ENCODE measurements around the gene ACP1.

Gene ACP1

DNA sequence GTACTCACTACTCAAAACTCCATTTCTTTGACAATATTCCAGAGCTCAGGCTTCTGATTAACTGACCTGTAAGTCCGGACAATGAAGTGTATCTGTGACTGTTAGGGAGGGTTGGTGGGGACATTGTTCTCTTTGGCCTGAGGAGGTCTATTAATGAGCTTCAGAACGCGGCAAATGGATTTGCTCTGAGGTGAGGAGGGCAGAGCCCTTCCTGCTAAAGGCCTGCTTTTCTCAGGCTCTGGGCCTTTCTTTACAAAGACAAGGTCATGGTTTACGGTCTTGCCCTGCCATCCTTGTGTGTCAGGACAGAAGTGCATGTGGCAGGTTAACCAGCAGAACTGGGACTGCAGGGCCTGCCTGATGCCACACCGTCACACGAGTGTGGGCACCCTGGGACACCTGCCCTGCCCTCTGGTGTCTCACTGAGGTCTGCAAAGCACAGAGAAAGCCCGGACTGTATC is 15.9 kb downstream of the ACP1 start:
- no peak for DNase-seq (ENCODE audit: low spot score)

DNA sequence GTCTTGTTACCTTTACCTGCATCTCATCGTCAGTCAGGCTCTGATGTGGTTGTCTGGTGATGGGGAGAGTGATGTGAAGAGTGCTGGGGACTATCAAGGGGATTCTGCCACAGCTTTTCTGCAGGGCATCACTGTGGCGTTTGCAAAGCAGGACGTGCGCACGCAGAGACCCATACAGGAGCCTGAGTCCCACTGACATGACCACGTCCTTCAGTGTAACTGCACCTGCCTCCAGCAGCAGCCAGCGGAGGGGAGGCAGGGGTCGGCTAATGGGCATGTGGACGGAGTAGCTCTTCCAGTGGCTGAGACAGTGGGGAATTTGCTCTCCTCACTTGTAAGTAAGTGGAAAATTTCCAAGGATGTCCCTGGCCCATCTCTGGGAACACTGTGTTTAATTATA is 16.6 kb downstream of the ACP1 start:
- DNase-seq (ENCODE audit: low spot score), result no peak

DNA sequence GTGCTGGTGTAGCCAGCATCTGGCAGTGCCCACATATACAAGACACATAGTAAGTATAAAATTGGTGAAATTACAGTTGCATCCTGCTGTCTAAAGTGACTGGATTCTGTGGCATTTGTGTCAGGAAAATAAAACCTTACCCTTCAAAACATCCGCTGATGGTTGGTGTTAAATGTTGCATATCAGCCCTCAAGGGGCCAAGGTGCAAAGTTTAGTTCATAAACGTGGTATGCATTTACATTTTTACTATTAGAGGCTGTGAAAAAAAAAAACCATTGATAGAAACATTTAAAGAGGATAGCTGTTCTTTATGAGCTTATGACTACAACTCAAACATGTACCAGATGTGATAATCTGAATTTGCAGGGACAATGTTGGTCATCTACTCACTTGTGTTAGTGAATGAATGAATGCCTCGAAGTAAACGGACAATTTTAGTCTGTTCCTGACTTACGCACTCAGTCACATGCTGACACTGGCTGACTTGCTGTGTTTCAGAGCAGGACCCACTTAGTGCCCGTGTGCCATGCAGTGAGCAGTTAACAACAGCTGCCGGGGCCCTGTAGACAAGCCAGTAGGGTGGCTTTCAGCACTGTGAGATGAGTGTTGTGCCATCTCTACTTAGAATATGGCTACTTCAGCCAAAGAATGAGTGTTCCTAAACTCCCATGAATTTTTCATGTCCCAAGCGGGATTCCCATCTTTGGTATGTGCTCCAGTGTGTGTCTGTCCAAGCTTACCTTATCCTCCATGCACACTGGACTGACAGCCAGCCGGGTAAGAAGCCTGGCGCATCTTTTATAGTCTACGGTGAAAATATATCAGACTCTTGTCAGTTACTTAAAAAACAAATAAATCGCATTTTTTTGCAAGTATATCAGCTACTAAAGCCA is 17.9 kb downstream of the ACP1 start:
- no peak for DNase-seq (ENCODE audit: low spot score)

DNA sequence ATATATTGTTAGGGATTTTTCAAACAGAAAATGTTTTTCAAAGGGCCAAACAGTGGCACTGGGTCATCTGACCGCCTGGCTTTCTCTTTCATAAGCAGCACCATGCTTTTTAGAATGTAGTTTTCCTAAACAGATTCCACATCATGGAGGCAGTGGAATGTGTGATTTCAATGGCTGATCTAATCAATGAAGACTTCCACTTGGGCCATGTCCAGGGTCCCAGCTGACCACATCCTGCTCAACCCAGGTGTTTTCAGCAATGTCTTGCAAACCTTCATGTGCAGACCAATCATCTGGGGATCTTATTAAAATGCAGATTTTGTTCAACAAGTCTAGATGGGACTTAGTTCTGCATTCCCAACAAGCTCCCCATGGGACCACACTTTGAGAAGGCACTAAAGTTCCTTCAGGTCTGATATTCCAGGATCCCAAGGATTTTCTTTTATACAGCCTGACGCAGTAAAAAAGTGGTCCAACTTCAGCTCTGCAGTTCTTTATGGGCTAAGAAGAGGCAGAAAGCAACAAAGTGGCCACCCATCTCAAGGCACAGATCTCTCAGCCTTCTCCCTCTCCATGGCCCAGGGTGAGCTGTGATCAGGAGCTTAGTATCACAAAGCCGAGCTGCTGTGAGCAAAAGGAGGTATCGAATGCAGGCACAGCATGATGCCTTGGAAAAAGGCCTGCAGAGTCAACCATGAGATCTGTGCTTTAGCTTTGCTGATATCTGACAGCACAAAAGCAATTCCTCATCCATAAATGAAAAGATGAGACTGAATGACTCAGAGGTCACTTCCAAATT is 19.4 kb downstream of the ACP1 start:
- no peak for DNase-seq (ENCODE audit: low spot score)

DNA sequence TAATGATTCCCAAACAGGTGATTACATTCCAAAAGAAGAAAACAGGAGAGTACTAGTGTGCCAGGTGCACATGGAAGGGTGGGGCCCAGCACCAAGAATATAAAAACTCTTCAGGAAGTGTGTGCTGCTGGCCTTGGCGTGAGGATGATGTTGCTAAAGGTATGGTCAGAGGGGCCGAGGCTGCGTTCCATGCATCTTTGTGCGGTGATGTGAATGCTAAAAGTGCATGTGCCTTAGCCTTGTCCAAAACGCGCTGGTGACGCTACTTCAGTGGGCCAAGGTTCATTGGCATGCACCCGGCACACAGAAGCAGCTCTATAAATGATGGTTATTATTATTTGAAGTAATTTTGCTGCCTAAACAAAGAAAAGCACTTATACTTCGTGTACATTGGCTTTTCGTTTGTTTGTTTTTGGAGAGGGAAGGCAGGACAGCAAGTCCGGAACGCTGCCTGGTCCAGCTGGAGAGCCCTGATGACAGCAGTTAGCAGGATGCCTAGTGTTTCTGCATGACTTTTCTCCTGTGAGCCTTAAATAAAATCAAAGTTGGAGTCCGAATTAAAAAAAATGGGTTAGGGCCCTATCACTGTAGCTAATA is 20.2 kb downstream of the ACP1 start:
- no peak for DNase-seq (ENCODE audit: low spot score)

DNA sequence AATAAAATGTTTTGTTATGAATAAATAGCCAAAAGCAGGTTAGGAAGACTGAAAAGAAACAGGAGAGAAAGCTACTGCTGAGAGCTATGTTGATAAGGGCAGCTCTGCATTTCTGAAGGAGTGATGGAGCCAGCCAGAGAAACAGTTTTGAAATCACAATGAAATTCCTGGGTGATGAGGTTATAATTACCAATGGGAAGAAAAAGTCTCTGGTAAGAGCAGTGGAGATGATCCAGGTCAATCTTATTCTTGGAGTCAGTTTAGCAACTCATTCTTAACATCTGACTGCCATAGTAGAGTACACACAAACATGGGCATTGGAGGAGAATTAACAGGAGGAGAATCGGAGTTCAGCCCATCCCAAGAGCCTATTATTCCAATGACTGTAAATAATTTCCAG is 20.8 kb downstream of the ACP1 start:
- no peak for DNase-seq (ENCODE audit: low spot score)

DNA sequence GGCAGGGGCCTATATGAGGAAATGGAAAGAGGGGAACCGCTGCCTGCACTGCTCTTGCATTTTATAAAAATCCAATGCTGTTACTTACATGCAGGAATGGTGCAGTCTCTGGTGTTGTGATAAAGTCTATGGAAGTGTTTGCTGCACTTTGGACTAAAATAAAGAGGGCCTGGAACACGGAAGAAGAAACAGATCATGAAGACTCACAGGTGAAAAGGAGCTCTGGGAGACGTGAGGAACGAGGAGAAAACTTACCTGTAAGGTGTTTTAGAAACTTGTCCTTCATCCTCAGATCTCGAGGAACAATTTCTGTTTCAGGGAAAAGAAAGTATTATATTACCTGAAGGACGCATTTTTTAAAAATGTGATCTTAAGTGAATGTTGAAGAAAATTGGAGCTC is 21.3 kb downstream of the ACP1 start:
- DNase-seq (ENCODE audit: low spot score), result no peak

DNA sequence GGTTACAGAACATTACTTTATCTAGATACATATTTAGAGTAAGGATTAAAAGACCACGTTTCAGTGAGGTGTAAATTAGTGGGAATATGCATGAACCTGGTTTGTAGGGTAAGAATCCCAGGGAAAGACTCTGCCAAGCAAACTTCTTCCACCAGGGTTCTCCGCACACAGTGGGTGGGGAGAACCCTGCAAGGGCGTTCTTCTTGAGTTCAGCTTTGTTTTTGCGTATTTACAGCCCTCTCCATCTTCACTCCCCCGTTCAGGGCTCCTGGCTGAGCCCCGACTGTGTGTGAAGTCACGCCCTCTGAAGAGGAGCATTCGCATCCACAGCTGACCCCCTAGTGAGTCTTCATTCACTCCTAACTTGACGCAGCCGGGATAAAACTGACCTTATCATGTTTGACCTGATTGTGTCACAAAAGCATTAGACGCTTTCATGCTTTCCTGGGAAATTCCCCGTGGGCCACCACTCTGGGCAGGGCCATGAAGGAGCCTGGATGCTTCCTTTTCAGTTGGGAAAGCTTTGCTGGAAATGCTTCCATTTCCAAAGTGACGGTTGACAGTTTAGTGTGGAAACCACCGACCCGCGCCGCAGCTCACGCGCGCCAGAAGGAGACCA is 22.1 kb downstream of the ACP1 start:
- no peak for DNase-seq (ENCODE audit: low spot score)

DNA sequence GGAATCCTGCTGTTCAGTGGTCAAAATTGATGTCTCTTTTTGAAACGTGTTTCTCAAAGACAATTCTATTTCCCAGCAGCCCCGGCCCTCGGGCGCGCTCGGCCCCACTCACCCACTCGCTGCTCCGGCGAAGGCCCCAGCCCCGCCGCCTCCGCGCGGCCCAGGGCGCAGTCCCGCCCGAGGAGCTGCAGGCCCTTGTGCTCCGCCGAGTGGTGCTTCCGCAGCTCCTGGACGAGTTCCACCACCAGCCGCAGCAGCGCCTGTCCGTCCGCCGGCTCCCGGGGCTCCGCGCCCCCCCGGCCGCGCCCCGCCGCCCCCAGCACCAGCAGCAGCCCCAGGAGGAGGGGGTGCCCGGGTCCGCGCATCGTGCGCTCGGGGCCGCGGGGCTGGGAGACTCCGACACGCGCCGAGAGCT is 22.7 kb downstream of the ACP1 start:
- DNase-seq (ENCODE audit: low spot score), result no peak

DNA sequence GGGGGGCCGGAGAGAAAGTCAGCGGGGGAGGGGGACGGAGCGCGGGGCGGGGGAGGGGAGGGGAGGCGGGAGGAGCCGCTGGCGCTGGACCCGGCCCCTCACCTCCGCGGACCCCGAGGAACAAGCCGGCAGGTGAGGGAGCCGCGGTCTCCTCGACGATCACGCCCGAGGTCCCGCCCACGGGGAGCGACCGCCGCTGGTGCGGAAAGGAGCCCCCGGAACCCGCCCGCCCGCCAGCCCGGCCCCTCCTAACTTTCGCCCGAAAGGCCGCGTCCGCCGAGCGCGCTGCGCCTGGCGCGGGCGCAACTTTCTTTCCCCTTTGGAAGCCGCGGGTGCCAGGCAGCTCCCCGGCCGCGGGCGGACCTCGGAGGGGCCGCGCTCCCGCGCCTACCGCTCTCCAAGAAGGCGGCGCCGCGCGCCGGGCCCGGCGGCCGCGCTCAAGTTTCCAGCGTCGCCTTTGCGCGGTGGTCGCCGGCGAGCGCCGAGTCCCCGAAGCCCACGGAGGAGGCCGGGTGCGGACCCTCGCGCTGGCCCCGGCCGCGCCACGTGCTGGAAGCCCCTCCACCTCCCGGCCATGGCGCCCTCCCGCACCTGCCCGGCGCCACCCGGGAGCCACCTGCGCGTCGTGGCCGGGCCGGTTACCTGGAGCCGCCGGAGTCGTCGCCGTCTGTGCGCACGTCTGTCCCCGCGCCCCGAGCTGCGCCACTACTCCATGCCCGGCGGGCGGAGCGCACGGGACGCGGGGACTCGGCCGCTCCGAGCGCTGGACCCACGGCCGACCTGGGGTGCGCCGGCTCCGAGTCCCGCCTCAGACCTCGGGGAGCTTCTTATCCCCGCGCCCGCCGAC is 23.4 kb downstream of the ACP1 start, which contains the start of gene ALKAL2:
ALKAL2 (minus strand) TSS at position 181 of the 847 bp plus-strand sequence. CDS start 256 bp downstream, outside the sequence.
- no peak for DNase-seq (ENCODE audit: low spot score)

DNA sequence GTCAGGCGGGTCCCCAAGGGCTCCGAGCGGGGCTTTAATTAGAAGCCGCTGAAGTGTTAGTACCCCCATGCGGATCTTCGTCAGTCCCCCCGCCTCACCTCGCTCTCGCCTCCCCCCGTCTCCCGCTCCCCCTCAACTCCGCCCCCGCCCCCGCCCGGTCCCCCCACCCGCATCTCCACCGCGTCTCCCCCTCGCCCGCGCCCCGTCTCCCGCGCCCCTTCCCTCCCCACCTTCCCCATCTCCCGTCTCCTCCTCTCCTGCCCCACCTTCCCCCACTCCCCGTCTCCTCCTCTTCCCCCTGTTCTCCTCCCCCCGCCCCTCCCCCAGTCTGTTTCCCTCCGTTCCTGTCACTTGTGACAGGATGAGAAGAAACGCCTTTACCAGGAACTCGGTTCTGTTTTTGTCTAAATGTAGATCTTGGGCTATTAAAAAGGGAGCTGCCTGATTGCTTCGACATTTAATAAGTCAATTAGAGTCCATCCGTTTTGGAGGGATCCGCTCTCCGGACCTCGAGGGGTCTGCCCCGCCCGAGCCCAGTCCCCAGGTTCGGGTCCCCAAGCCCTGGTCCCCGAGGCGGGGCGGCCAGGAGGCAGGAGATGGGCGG is 24.1 kb downstream of the ACP1 start:
- no peak for DNase-seq (ENCODE audit: low spot score)

DNA sequence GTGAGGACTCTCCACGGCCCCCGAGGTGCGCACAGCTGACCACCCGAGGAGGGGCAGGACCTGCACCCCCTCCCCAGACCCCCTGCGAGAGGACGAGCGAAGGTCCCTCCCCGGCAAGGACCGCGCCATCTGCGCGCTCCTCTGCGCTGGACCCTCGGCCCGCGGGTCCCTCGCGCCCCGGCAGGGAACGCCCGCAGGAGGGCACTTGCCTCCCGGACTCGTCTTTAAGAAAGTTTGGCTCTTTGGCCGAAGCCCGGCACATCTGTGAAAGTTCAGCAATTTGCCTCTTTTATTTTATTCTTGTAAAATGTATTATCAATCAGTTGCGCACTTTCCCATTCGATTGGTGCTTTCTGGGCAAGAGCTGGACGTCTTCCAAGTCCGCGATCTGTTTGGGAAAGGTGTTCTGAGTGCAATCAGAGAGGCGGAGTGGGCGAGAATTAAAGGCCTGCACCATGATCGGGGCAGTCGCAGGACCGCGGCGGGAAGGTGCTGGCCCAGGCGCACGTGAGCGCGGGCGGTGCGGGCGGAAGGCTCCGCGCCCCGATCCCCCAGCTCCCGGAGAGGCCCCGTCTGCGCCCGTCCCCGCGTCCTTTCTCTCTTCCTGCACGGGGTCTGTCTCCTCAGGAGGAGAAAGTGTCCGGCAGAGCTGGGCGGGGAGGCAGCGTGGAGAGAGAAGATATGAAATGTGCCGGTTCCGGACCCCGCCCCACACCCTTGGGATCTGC is 24.8 kb downstream of the ACP1 start:
- DNase-seq (ENCODE audit: low spot score), result no peak

DNA sequence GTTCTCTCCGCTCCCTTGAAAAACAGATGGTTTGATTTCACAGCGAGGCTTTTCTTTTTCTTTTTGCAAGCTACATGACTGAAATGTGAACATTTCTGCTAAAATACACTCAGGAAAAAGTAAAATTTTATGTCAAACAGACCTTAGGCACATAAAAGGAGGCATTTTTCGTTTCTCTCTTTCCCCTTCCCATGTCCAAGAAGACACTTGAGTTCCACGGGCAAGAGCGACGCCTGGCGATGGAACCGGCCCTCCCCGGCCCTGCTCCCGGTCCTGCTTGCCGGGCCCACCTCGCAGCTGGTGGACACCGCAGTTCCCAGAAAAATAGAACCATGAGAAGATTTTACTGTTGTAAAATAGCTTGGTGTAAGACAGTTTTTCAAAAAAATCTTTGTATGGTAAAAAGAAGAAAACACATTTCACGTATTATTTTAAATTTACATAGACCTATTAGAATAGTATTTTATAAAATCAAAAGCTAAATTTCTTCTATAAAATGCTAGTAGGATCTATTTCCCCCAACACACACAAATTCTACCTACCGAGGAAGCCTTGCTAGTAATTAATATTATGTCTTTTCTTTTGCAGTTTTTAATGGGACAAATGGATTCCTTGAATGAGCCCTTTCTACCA is 25.5 kb downstream of the ACP1 start:
- DNase-seq (ENCODE audit: low spot score), result peak; percentile 25

DNA sequence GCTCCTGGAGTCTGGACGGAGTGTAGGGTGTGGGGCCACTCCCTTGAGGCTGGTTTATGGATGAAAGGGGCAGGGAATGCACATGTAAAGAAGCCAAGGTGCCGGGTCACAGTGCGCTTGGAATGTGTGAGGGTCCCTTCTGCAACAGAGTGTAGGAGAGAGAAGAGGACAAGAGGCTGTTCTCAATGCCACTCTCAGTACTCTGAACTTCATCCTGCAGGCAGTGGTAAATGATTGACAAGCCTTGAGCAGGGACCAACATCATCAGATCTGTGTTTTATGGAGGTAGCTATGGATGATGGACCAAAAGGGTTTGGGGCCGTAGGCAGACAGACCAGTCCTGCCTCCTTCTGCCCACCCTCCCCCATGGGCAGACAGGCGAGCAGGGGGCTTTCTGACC is 30.3 kb downstream of the ACP1 start:
- no peak for DNase-seq (ENCODE audit: low spot score)

DNA sequence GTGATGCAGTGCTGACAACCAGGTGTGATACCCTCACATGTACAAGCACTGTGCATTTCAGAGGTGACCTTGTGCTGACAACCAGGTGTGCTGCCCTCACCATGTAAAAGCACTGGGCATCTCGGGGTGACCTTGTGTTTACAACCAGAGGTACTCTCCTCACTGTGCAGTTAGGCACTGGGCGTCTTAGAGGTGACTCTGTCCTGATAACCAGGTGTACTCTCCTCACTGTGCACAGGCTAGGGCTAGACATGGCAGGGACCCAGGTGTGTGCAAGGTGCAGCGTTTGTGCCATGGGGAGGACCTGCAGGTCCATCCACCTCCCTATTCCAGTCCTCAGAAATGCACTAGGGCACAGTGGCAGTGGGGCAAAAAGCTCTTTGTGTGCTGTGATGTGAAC is 31.6 kb downstream of the ACP1 start:
- no peak for DNase-seq (ENCODE audit: low spot score)

DNA sequence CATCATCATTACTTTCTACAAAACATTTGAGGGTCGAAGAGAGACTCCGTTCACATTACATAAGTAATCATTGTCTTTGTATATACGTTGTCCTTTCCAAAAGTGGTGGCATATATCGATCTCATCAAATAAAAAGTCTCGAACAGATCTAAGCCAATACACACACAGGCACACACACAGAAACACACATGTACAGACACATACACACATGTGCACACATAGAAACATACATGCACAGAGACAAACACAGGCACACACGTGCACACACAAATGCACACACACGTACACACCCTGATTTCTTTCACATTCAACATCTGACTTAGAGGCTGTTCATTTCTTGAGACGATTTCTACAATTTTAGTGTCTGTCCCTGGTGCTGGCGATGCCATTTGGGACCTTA is 40.6 kb downstream of the ACP1 start:
- no peak for DNase-seq (ENCODE audit: low spot score)

DNA sequence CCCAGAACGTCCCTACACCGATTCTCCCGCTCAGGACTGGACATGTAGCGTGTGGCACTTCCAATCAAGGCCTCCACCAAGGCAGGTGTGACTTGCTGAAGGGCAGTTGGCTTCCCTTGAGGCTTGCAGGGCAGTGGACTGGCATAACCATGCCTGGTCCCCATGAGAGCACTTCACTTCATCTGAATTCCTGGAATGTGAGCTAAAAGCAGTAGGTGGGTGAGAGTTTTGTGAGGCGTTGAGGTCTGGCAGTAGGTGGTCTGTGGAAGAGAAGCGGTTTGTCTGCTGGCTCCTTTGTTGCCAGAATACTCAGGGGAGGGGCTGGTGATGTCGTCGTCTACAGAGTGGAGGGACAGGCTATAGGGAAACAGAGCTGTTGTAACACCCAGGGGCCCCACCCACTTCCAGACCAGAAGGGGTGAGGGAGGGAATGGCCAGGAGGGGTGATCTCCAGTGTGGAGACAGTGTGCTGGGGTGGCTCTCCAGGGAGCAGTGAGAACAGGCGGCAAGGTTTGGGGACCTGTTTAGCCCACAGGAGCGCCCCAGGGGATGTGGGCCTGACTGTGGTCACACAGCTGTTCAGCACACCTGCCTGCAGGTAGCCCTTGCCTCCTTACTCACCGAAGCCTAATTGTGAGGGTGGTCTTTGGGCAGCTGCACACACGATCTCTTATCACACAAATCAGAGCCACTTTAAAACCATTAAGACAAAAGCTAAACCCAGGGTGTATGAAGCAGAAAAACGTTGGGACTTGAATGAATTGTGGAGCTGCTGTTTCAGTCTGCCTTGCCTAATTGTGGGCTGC is 44.6 kb downstream of the ACP1 start:
- DNase-seq (ENCODE audit: low spot score), result no peak

DNA sequence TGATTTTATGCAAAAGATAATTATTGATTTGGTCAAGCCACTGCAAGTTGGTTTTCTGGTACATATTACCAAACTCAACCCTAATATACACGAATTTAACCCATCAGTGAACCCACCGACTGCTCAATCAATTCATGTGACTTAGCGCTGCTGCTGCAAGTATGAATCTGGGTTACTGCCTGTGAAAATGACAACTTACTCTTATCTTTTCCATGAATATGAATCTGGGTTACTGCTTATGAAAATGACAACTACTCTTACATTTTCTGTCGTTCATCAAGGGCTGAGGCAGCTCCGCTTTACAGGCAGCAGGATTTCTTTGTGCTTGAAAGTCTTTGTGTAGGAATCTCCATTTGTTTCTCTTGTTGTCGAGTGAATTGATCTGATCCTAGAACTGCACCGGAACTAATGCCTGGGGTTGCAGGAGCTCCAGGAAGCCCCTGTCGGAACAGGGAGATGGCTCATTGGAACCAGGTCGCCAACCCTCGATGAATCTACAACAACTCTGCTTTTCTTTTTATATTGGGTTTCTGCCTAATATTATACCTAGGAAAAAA is 45.3 kb downstream of the ACP1 start:
- DNase-seq (ENCODE audit: low spot score), result no peak
